K562 (cell line): ENCODE measurements around the gene IKZF4. TPM values are rescaled to one million over a fixed set of nuclear protein-coding genes. Genes with fewer than 3 reads are reported as not detected.

Experiments
- ARNT ChIP-seq, 2 experiments: fragments of 450-650 bp; IDR thresholded peaks; 2 replicates each; pipeline ENCODE4 v1.6.1; 2016; ENCODE audit warnings: mild to moderate bottlenecking in 1 of 2
- BACH1 ChIP-seq: fragments of 200-800 bp; sonication (Bioruptor generic); IDR thresholded peaks from 2 replicates; pipeline ENCODE4 v1.6.1; 2016; ENCODE audit warnings: missing genetic modification characterization, missing compliant biosample characterization
- BRD9 ChIP-seq: fragments of 450-650 bp; IDR thresholded peaks from 2 replicates; pipeline ENCODE4 v1.6.1; 2018; ENCODE audit warnings: low read depth; ENCODE audit not compliant: partially characterized antibody
- CTBP1 ChIP-seq: fragments of 450-650 bp; IDR thresholded peaks from 2 replicates; pipeline ENCODE4 v1.6.1; 2016; ENCODE audit warnings: borderline replicate concordance
- EHMT2 ChIP-seq: fragments of 450-650 bp; IDR thresholded peaks from 2 replicates; pipeline ENCODE4 v1.6.1; 2018; ENCODE audit warnings: antibody characterized with exemption
- GABPB1 ChIP-seq: sonication (generic); formaldehyde crosslinking; IDR thresholded peaks from 2 replicates; pipeline ENCODE4 v1.8.0; 2022; ENCODE audit warnings: mild to moderate bottlenecking, missing genetic modification reagents
- IRF2 ChIP-seq: sonication (generic); formaldehyde crosslinking; IDR thresholded peaks from 2 replicates; pipeline ENCODE4 v1.8.1; 2022; ENCODE audit warnings: mild to moderate bottlenecking, missing genetic modification reagents
- L3MBTL2 ChIP-seq: fragments of 450-650 bp; IDR thresholded peaks from 2 replicates; pipeline ENCODE4 v1.6.1; 2016; ENCODE audit warnings: mild to moderate bottlenecking, moderate library complexity
- MED1 ChIP-seq: sonication (generic); formaldehyde crosslinking; IDR thresholded peaks from 2 replicates; pipeline ENCODE4 v1.8.1; 2023; ENCODE audit warnings: missing genetic modification reagents, borderline replicate concordance
- MTA2 ChIP-seq: fragments of 450-650 bp; IDR thresholded peaks from 2 replicates; pipeline ENCODE4 v1.6.1; 2016; ENCODE audit warnings: low read depth
- PKNOX1 ChIP-seq: fragments of 450-650 bp; IDR thresholded peaks from 2 replicates; pipeline ENCODE4 v1.6.1; 2016
- RBM15 ChIP-seq: fragments of 200-400 bp; formaldehyde crosslinking; IDR thresholded peaks from 2 replicates; pipeline ENCODE4 v1.6.1; 2018; ENCODE audit warnings: mild to moderate bottlenecking, low read length, moderate library complexity; ENCODE audit not compliant: insufficient read depth
- RFX7 ChIP-seq: fragments of 250-450 bp; sonication (Bioruptor Pico); IDR thresholded peaks from 2 replicates; pipeline ENCODE4 v1.5.1; 2021; ENCODE audit warnings: mild to moderate bottlenecking
- RHOXF2B ChIP-seq: fragments of 250-450 bp; sonication (Bioruptor Pico); conservative IDR thresholded peaks from 2 replicates; pipeline ENCODE4 v1.5.1; 2021
- SLC30A9 ChIP-seq: fragments of 250-450 bp; sonication (Bioruptor Pico); IDR thresholded peaks from 2 replicates; pipeline ENCODE4 v1.8.0; 2022; ENCODE audit warnings: mild to moderate bottlenecking, moderate library complexity
- SMARCA4 ChIP-seq: fragments of 450-650 bp; IDR thresholded peaks from 2 replicates; pipeline ENCODE4 v1.6.1; 2016
- SRSF9 ChIP-seq: fragments of 200-400 bp; formaldehyde crosslinking; IDR thresholded peaks from 2 replicates; pipeline ENCODE4 v1.6.1; 2017; ENCODE audit warnings: low read depth, low read length, borderline replicate concordance
- STAG1 ChIP-seq: sonication (generic); formaldehyde crosslinking; IDR thresholded peaks from 2 replicates; pipeline ENCODE4 v1.5.0; 2020; ENCODE audit warnings: missing genetic modification reagents, borderline replicate concordance
- TEAD1 ChIP-seq, 2 experiments: fragments of 450-650 bp in 1 of 2; sonication (generic) in 1 of 2; formaldehyde crosslinking; IDR thresholded peaks; 2 replicates each; pipeline versions ENCODE4 v1.4.0 to v1.8.0; 2020 to 2022; ENCODE audit warnings: mild to moderate bottlenecking in 2 of 2, missing genetic modification reagents in 1 of 2
- ZNF140 ChIP-seq: fragments of 250-450 bp; sonication (Bioruptor Pico); IDR thresholded peaks from 2 replicates; pipeline ENCODE4 v1.8.0; 2021; ENCODE audit warnings: moderate library complexity, mild to moderate bottlenecking, inconsistent platforms
- ZNF239 ChIP-seq: fragments of 250-450 bp; sonication (Bioruptor Pico); IDR thresholded peaks from 2 replicates; pipeline ENCODE4 v1.4.0; 2020; ENCODE audit warnings: mild to moderate bottlenecking
- ZNF507 ChIP-seq: conservative IDR thresholded peaks from 2 replicates; pipeline ENCODE4 v1.6.1; 2017; ENCODE audit warnings: missing genetic modification characterization, missing compliant biosample characterization
- ZNF699 ChIP-seq: fragments of 250-450 bp; sonication (Bioruptor Pico); IDR thresholded peaks from 2 replicates; pipeline ENCODE4 v1.8.0; 2021; ENCODE audit warnings: mild to moderate bottlenecking, moderate library complexity; ENCODE audit not compliant: insufficient replicate concordance
- ZNF766 ChIP-seq: fragments of 200-800 bp; sonication (Bioruptor generic); conservative IDR thresholded peaks from 2 replicates; pipeline ENCODE4 v1.6.1; 2016; ENCODE audit warnings: missing genetic modification characterization, missing compliant biosample characterization
- polyA plus RNA-seq, 8 experiments: library from polyadenylated mRNA; depleted of rRNA in 4 of 8; stranded (reverse) in 5 of 8; unstranded in 3 of 8; fragments of >200 nt; fragmentation: Nextera tagmentation in 2 of 8; fragmentation: Illumina TruSeq in 1 of 8; extraction: Ambion mirVana in 2 of 8; extraction: Trizol in 1 of 8; gene quantifications; 2 replicates each; pipeline versions ENCODE4 v1.2.1 to v1.2.3, GENCODE V29; 2011 to 2014; ENCODE audit warnings: inconsistent platforms in 1 of 8, missing spikeins in 1 of 8
- total RNA-seq, 7 experiments: library from RNA; depleted of rRNA in 6 of 7; stranded (reverse); fragments of >200 nt in 6 of 7; fragmentation: Illumina TruSeq in 2 of 7; extraction: Trizol in 2 of 7; gene quantifications; 2 replicates each; pipeline versions ENCODE4 v1.2.1 to v1.2.3, GENCODE V29; 2011 to 2021; ENCODE audit warnings: low replicate concordance in 1 of 7
- TF ChIP-seq, protein P1 (sequence below): IDR thresholded peaks from 2 replicates; pipeline ENCODE4 v1.6.1; 2012; ENCODE audit warnings: low read depth, low read length, improper control_type of control experiment, borderline replicate concordance
- TF ChIP-seq, protein P2 (sequence below): fragments of 250-450 bp; sonication (Bioruptor Pico); IDR thresholded peaks from 2 replicates; pipeline ENCODE4 v1.8.0; 2022; ENCODE audit warnings: moderate library complexity, mild to moderate bottlenecking, inconsistent platforms

Gene IKZF4
- total and polyA plus RNA-seq, 9 of the 15 experiments (the other 6 are each of a cell fraction or from before 2014, with no cell fraction given), result 1.9 to 16.3 (median 3.6) TPM

- no peak for TF ChIP-seq STAG1 (CRISPR knock-in tag)
- TF ChIP-seq MED1, result no peak
- TF ChIP-seq IRF2, result no peak
- TF ChIP-seq ZNF140 (CRISPR knock-in tag), result no peak
- TF ChIP-seq MTA2, result no peak; the same call in 1 of the 2 replicates
- TF ChIP-seq SRSF9, result no peak
- no peak for TF ChIP-seq BRD9
- TF ChIP-seq ARNT (IDR thresholded peaks at IDR 0.05), result no peak
- TF ChIP-seq CTBP1, result peak; percentile 87; the same call in 1 of the 2 replicates
- no peak for TF ChIP-seq ZNF507 (tag)
- TF ChIP-seq, protein P1, sequence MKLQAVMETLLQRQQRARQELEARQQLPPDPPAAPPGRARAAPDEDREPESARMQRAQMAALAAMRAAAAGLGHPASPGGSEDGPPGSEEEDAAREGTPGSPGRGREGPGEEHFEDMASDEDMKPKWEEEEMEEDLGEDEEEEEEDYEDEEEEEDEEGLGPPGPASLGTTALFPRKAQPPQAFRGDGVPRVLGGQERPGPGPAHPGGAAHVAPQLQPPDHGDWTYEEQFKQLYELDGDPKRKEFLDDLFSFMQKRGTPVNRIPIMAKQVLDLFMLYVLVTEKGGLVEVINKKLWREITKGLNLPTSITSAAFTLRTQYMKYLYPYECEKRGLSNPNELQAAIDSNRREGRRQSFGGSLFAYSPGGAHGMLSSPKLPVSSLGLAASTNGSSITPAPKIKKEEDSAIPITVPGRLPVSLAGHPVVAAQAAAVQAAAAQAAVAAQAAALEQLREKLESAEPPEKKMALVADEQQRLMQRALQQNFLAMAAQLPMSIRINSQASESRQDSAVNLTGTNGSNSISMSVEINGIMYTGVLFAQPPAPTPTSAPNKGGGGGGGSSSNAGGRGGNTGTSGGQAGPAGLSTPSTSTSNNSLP, result no peak
- peak; percentile 89 for TF ChIP-seq L3MBTL2
- no peak for TF ChIP-seq ZNF239 (CRISPR knock-in tag)
- no peak for TF ChIP-seq RHOXF2B (CRISPR knock-in tag)
- no peak for TF ChIP-seq TEAD1 (CRISPR knock-in tag; IDR thresholded peaks at IDR 0.05)
- no peak for TF ChIP-seq SLC30A9
- TF ChIP-seq RFX7, result no peak
- no peak for TF ChIP-seq EHMT2
- TF ChIP-seq PKNOX1, result peak; percentile 31; the same call in 1 of the 2 replicates
- TF ChIP-seq, protein P2, sequence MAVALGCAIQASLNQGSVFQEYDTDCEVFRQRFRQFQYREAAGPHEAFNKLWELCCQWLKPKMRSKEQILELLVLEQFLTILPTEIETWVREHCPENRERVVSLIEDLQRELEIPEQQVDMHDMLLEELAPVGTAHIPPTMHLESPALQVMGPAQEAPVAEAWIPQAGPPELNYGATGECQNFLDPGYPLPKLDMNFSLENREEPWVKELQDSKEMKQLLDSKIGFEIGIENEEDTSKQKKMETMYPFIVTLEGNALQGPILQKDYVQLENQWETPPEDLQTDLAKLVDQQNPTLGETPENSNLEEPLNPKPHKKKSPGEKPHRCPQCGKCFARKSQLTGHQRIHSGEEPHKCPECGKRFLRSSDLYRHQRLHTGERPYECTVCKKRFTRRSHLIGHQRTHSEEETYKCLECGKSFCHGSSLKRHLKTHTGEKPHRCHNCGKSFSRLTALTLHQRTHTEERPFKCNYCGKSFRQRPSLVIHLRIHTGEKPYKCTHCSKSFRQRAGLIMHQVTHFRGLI (CRISPR knock-in tag), result no peak
- TF ChIP-seq RBM15, result no peak
- no peak for TF ChIP-seq ZNF766 (CRISPR knock-in tag)
- TF ChIP-seq GABPB1 (CRISPR knock-in tag), result peak; percentile 53; the same call in 1 of the 2 replicates
- TF ChIP-seq BACH1 (tag), result no peak
- TF ChIP-seq SMARCA4, result peak; percentile 78
- no peak for TF ChIP-seq ZNF699 (CRISPR knock-in tag)
Observed at GRCh38 chr12:56079723-56080555, 59.1 kb downstream of the IKZF4 start, which contains the start of gene ERBB3 (continued).
